SK-N-SH (cell line): Measurements from ENCODE around the gene CCNK. TPM values are rescaled to one million over a fixed set of nuclear protein-coding genes. Genes with fewer than 3 reads are reported as not detected.

Experiments
- CTCF ChIA-PET: fragments of 300-600, 350-600 bp; formaldehyde crosslinking; extraction: SDS; loops from one replicate; lab custom pipeline; 2021; lab: Yijun Ruan, JAX
- POLR2A ChIA-PET: fragments of 350-600 bp; sonication (Branson Sonifier 250); formaldehyde crosslinking; extraction: SDS; loops from one replicate; lab custom pipeline; 2020; ENCODE audit warnings: antibody characterized with exemption, inconsistent platforms; lab: Yijun Ruan, JAX
- DNase-seq: peaks from one replicate; pipeline ENCODE4 v3.0.0; 2012
- H2AFZ ChIP-seq: fragments of 200-600 bp; sonication (generic); 2 replicates; pipeline ENCODE4 v1.8.1; 2016; ENCODE audit warnings: antibody characterized with exemption, mild to moderate bottlenecking, low read depth
- H3F3A ChIP-seq: fragments of 200-600 bp; sonication (generic); replicated peaks from 2 replicates; pipeline ENCODE3; 2016; ENCODE audit warnings: antibody characterized with exemption, mild to moderate bottlenecking; ENCODE audit not compliant: insufficient read depth
- H3K27ac ChIP-seq, 2 experiments: fragments of 200-500 bp in 1 of 2; fragments of 200-600 bp in 1 of 2; sonication (Bioruptor generic) in 1 of 2; sonication (generic), shearing (Covaris generic) in 1 of 2; 2 replicates each; pipeline versions ENCODE4 v1.5.1 to v1.6.1; 2014 to 2016; ENCODE audit warnings: low read depth in 2 of 2, inconsistent platforms in 1 of 2, low read length in 1 of 2, mild to moderate bottlenecking in 1 of 2, mixed read lengths in 1 of 2
- H3K27me3 ChIP-seq: fragments of 200-600 bp; sonication (generic), shearing (Covaris generic); 2 replicates; pipeline ENCODE4 v1.6.1; 2016; ENCODE audit warnings: mixed run types; ENCODE audit not compliant: insufficient read depth
- H3K36me3 ChIP-seq, 2 experiments: fragments of 200-500 bp in 1 of 2; fragments of 200-600 bp in 1 of 2; sonication (Bioruptor generic) in 1 of 2; sonication (generic) in 1 of 2; replicated peaks in 1 of 2; 2 replicates each; pipeline versions ENCODE3 to v1.5.1; 2014 to 2016; ENCODE audit warnings: low read length in 1 of 2, mild to moderate bottlenecking in 1 of 2; ENCODE audit not compliant: insufficient read depth in 2 of 2, control insufficient read depth in 1 of 2
- H3K4me1 ChIP-seq, 2 experiments: fragments of 200-500 bp in 1 of 2; fragments of 200-600 bp in 1 of 2; sonication (Bioruptor generic) in 1 of 2; sonication (generic), shearing (Covaris generic) in 1 of 2; 2 replicates each; pipeline versions ENCODE4 v1.5.1 to v1.6.1; 2014 to 2016; ENCODE audit warnings: low read depth in 1 of 2, low read length in 1 of 2, mixed run types in 1 of 2; ENCODE audit not compliant: insufficient read depth in 2 of 2, control insufficient read depth in 1 of 2
- H3K4me2 ChIP-seq: fragments of 200-600 bp; sonication (generic), shearing (Covaris generic); 2 replicates; pipeline ENCODE4 v1.6.1; 2017; ENCODE audit warnings: mixed run types
- H3K4me3 ChIP-seq, 2 experiments: fragments of 200-500 bp in 1 of 2; fragments of 200-600 bp in 1 of 2; sonication (Bioruptor generic) in 1 of 2; sonication (generic), shearing (Covaris generic) in 1 of 2; 2 replicates each; pipeline versions ENCODE4 v1.5.1 to v1.8.1; 2014 to 2016; ENCODE audit warnings: low read depth in 2 of 2, inconsistent platforms in 1 of 2, low read length in 1 of 2, mild to moderate bottlenecking in 1 of 2, mixed read lengths in 1 of 2, moderate library complexity in 1 of 2
- H3K79me2 ChIP-seq: fragments of 200-600 bp; sonication (generic); 2 replicates; pipeline ENCODE4 v1.8.1; 2017; ENCODE audit warnings: mild to moderate bottlenecking; ENCODE audit not compliant: insufficient read depth
- H3K9ac ChIP-seq: fragments of 200-600 bp; sonication (generic); 2 replicates; pipeline ENCODE4 v1.6.1; 2017; ENCODE audit warnings: mixed run types
- H3K9me2 ChIP-seq: fragments of 200-600 bp; sonication (generic); 2 replicates; pipeline ENCODE4 v1.6.1; 2017; ENCODE audit warnings: mixed run types
- H3K9me3 ChIP-seq: fragments of 200-600 bp; sonication (generic); 2 replicates; pipeline ENCODE4 v1.6.1; 2017; ENCODE audit warnings: mixed run types, mild to moderate bottlenecking, moderate library complexity
- H4K20me1 ChIP-seq: fragments of 200-600 bp; sonication (generic); 2 replicates; pipeline ENCODE4 v1.6.1; 2017; ENCODE audit warnings: mild to moderate bottlenecking, mixed run types; ENCODE audit not compliant: insufficient read depth
- CHD2 ChIP-seq: fragments of 150-350 bp; IDR thresholded peaks from 2 replicates; pipeline ENCODE4 v1.6.1; 2018; ENCODE audit warnings: low read length; ENCODE audit not compliant: partially characterized antibody
- EP300 ChIP-seq, 2 experiments: IDR thresholded peaks; 2 replicates each; pipeline versions ENCODE4 v1.4.0 to v1.6.1; 2012; ENCODE audit warnings: borderline replicate concordance in 1 of 2, low read depth in 1 of 2, low read length in 1 of 2
- EZH2phosphoT487 ChIP-seq: fragments of 200-600 bp; sonication (generic); IDR thresholded peaks from 2 replicates; pipeline ENCODE4 v1.6.1; 2017; ENCODE audit warnings: low read depth, mixed run types, mild to moderate bottlenecking, antibody characterized with exemption, moderate library complexity, borderline replicate concordance
- FOSL2 ChIP-seq: IDR thresholded peaks from 2 replicates; pipeline ENCODE4 v1.4.0; 2012; ENCODE audit warnings: low read depth, mild to moderate bottlenecking, moderate library complexity, borderline replicate concordance
- FOXM1 ChIP-seq: IDR thresholded peaks from 2 replicates; pipeline ENCODE4 v1.4.0; 2012; ENCODE audit warnings: low read depth, mild to moderate bottlenecking
- GABPA ChIP-seq: IDR thresholded peaks from 2 replicates; pipeline ENCODE4 v1.4.0; 2012; ENCODE audit warnings: low read depth, mild to moderate bottlenecking
- JUND ChIP-seq: IDR thresholded peaks from 2 replicates; pipeline ENCODE4 v1.4.0; 2012
- MAX ChIP-seq: IDR thresholded peaks from 2 replicates; pipeline ENCODE4 v1.4.0; 2012; ENCODE audit warnings: low read depth
- NRF1 ChIP-seq: IDR thresholded peaks from 2 replicates; pipeline ENCODE4 v1.6.1; 2012; ENCODE audit warnings: low read depth, mild to moderate bottlenecking, low read length
- RAD21 ChIP-seq: IDR thresholded peaks from 2 replicates; pipeline ENCODE4 v1.6.1; 2012; ENCODE audit warnings: mild to moderate bottlenecking, low read length
- RCOR1 ChIP-seq: fragments of 150-350 bp; IDR thresholded peaks from 2 replicates; pipeline ENCODE4 v1.6.1; 2017; ENCODE audit warnings: antibody characterized with exemption, low read length
- REST ChIP-seq: IDR thresholded peaks from 2 replicates; pipeline ENCODE4 v1.6.1; 2012; ENCODE audit warnings: mild to moderate bottlenecking, low read depth, low read length, moderate library complexity
- RFX5 ChIP-seq: IDR thresholded peaks from 2 replicates; pipeline ENCODE4 v1.6.1; 2012; ENCODE audit warnings: mild to moderate bottlenecking, improper control_type of control experiment, low read length
- SIN3A ChIP-seq: IDR thresholded peaks from 2 replicates; pipeline ENCODE4 v1.6.1; 2012; ENCODE audit warnings: low read depth, mild to moderate bottlenecking, low read length, moderate library complexity, borderline replicate concordance
- TAF1 ChIP-seq: IDR thresholded peaks from 2 replicates; pipeline ENCODE4 v1.6.1; 2012; ENCODE audit warnings: low read depth, mild to moderate bottlenecking, low read length, moderate library complexity, borderline replicate concordance
- TCF12 ChIP-seq: IDR thresholded peaks from 2 replicates; pipeline ENCODE4 v1.4.0; 2012
- TEAD4 ChIP-seq: IDR thresholded peaks from 2 replicates; pipeline ENCODE4 v1.4.0; 2012; ENCODE audit warnings: mild to moderate bottlenecking, borderline replicate concordance; ENCODE audit not compliant: insufficient read depth
- ZBTB33 ChIP-seq: IDR thresholded peaks from 2 replicates; pipeline ENCODE4 v1.4.0; 2012; ENCODE audit warnings: low read depth, borderline replicate concordance
- WGBS: methylation state at CpG from one replicate; pipeline ENCODE4 v1.1.6; 2017; ENCODE audit warnings: low lambda C conversion rate; 5-methylcytosine and 5-hydroxymethylcytosine counted together
- polyA plus RNA-seq, 3 experiments: library from polyadenylated mRNA; depleted of rRNA; stranded (reverse); fragments of >200 nt; gene quantifications; 2 replicates each; pipeline ENCODE4 v1.2.3, GENCODE V29; 2012
- TF ChIP-seq, protein P1 (sequence below): IDR thresholded peaks from 2 replicates; pipeline ENCODE4; 2012

The CCNK gene
- polyA plus RNA-seq, 1 of the 3 experiments (the other 2 are of a cell fraction): 14.6 TPM

DNA sequence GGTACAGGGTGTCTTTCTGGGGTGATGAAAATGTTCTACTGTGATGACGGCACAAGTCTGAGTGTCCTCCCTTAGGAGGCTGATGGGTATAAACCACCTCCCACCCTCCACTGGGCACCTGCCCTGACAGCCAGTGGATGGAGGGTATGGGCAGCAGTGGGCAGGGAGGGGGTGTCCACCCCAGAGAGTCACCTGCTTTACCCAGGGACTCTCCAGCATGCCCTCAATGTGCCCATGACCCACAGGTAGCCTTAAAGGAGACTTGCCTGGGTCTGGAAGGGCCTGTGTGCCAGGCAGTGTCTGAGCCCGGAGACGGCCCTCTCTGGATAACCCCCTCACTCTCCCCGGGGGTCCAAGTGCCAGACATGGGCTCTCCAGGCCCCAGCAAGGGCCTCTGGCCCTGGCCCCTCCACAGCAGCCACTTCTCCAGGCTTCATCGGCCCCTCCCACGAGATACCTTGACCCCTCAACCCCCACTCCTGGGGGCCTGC lies 38.8 kb downstream of the CCNK start (continued):
- TF ChIP-seq REST: no peak
- no peak for TF ChIP-seq NRF1
- TF ChIP-seq ZBTB33: no peak
- TF ChIP-seq FOXM1: no peak
- no peak for TF ChIP-seq EZH2phosphoT487
- TF ChIP-seq MAX: no peak

- no peak overlapping the region for H3K9ac ChIP-seq
- no peaks in the 10 kb centered on the region for H3K9me2 ChIP-seq
- H3K79me2 ChIP-seq: peaks cover 32% of the 10 kb centered on the region; the same call in 1 of the 2 replicates
- H2AFZ ChIP-seq: no peak overlapping the region
- H3K9me3 ChIP-seq: no peaks in the 10 kb centered on the region
- TF ChIP-seq TAF1: no peak
- no peak for TF ChIP-seq RCOR1
- TF ChIP-seq JUND: no peak
- TF ChIP-seq CHD2: no peak
- no peak for TF ChIP-seq RAD21
- TF ChIP-seq EP300 (IDR thresholded peaks at IDR 0.05; ENCODE audit: borderline replicate concordance in 1 of 2, low read depth in 1 of 2, low read length in 1 of 2): no peak
- TF ChIP-seq GABPA: no peak
- TF ChIP-seq RFX5: no peak
- no peak for TF ChIP-seq REST
- TF ChIP-seq SIN3A: no peak
- TF ChIP-seq TEAD4: no peak
- TF ChIP-seq, protein P1, sequence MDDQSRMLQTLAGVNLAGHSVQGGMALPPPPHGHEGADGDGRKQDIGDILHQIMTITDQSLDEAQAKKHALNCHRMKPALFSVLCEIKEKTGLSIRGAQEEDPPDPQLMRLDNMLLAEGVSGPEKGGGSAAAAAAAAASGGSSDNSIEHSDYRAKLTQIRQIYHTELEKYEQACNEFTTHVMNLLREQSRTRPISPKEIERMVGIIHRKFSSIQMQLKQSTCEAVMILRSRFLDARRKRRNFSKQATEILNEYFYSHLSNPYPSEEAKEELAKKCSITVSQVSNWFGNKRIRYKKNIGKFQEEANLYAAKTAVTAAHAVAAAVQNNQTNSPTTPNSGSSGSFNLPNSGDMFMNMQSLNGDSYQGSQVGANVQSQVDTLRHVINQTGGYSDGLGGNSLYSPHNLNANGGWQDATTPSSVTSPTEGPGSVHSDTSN: no peak
- TF ChIP-seq FOSL2: no peak
- TF ChIP-seq TCF12: no peak
- H4K20me1 ChIP-seq: peaks cover 6% of the 10 kb centered on the region; the same call in 1 of the 2 replicates
- no peak overlapping the region; a peak in 1 of 4 replicates for H3K27ac ChIP-seq
- POLR2A ChIA-PET: no interaction called here
- CTCF ChIA-PET: interaction anchor here (4.3 kb wide), 1 partner anchor 106 kb away, joined by 28 read pairs; no protein-coding TSS in a partner anchor
- no peak overlapping the region for H3K4me2 ChIP-seq
- peaks cover 0 to 4% of the 10 kb centered on the region in 2 experiments for H3K36me3 ChIP-seq
- no peaks in the 10 kb centered on the region for H3F3A ChIP-seq
- H3K4me3 ChIP-seq: no peak overlapping the region
- peaks cover 11 to 40% of the 10 kb centered on the region in 2 experiments; a peak in 3 of 4 replicates for H3K4me1 ChIP-seq
- no peak for DNase-seq
- no peaks in the 10 kb centered on the region for H3K27me3 ChIP-seq
- 96% methylated on average over 9 of the region's 11 CpGs for WGBS
Measured at GRCh38 chr14:99520571-99521081, 39.4 kb downstream of the CCNK start.
